Glomerular visceral epithelial cell (primary cell): ENCODE data around the gene SPATA4.
A peak's percentile ranks its signal among the peaks of the same experiment; 100 is the strongest.

Experiments
- DNase-seq: peaks from one replicate; pipeline ENCODE4 v3.0.0-alpha.2; 2016; ENCODE audit errors: extremely low spot score

Gene SPATA4

DNA sequence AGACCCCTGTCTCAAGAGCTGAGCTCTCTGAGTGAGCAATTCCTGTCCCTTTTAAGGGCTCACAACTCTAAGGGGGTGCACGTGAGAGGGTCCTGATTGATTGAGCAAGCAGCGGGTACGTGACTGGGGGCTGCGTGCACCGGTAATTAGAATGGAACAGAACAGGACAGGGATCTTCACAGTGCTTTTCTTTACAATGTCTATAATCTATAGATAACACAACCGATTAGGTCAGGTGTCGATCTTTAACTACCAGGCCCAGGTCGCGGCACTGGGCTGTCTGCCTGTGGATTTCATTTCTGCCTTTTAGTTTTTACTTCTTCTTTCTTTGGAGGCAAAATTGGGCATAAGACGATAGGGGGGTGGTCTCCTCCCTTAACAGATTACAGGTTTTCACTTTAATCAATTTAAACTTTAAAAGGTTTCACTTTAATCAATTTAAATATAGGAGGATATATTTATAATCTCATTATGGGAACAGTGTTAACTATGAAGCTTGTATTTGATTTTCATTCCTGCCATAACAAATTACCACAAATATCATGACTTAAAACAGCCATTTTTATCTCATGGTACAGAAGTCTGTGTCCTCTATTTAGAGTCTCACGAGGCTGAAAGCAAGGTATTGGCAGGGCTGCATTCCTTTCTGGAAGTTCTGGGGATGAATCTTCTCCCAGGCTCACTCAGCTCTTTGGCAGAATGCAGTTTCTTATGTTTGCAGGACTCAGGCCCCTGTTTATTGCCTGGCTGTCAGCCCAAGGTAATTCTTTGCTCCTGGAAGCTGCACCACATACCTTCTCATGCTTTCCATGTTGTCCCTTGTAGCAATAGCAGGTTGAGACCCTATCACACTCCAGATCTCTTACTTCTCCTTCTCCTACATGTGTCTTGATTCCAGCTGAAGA, 5.2 kb downstream of the SPATA4 start:
- DNase-seq = no peak

DNA sequence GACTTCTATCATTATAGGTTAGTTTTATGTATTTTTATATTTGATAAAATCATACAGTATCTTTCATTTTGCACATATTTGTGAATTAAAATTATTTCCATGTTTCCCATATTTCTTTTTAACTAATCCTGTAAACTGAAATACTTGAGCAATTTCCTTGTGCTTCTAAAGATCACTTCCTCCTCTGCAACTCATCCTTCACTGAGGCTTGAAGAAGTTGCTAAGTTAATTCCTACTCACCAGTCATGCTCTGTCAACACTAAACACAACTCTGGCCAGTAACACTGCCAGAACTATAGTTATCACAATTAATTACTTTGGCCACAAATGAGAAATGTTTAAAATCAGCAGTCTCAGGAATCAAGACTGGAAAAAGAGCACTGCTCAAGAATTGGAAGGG, 6.7 kb downstream of the SPATA4 start:
- no peak for DNase-seq

DNA sequence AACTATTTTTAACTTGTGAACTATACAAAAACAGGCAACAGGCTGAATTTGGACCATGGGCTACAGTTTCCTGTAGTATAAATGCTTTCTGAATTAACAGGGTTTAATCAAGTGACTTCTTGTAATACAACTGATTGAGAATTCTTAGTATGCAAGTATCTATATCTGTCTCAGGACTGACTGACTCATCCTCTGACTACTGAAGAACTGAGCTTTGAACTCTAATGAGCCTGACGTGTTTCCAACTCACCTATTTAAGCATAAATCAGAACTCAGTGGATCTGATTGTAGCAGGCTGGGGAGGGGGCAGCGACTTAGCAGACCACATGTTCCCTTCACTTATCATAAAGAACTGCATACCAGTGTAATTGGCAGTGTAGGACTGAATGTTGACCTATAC, 7.8 kb downstream of the SPATA4 start:
- peak; percentile 11 for DNase-seq

DNA sequence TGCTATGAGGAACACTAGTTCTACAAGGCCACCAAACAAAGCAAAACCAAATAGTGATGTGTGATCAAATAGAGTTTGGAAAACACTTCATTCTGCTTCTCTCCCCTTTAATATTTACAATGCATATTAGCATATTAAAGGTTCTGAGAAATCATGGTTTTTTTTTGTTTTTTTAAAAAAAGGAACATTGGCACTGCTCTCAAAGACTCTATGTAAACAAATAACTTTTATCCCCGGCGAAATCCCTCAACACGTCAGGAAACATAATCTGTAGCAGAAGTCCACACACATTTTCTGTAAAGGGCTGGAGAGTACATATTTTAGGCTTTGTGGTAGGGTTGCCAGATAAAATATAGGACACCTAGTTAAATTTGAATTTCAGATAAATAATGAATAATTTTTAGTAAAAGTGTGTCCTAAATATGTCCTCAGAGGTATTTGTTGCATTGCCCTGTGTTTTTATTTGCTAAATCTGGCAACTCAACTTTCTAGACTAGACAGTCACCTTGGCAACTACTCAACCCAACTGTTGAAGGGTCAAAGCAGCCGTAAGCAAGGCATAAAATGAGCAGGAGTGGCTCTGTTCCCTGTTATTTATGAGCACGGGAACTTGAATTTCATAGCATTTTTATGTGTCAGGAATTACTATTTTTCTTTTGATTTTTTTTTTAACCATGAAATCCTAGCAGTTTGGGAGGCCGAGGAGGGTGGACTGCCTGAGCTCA, 8.6 kb downstream of the SPATA4 start:
- no peak for DNase-seq

DNA sequence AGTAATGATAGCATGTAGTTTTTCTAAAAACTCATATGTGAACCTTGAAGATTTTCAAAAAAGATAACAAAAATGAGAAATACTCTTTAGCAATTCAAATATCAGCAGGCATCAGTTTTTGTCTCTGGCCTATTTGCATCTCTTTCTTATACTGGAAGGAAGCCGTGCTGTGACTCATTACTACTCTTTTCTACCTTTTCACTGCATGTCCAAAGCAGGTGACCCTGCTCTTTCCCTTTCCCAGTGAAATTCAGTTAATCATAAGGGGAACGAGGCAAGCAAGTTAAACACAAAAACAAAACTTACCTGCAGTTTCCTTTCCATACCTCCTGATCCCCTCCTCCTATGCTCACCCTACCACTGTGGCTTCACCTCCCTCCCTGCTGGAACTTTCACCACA, 9.3 kb downstream of the SPATA4 start:
- DNase-seq = no peak

DNA sequence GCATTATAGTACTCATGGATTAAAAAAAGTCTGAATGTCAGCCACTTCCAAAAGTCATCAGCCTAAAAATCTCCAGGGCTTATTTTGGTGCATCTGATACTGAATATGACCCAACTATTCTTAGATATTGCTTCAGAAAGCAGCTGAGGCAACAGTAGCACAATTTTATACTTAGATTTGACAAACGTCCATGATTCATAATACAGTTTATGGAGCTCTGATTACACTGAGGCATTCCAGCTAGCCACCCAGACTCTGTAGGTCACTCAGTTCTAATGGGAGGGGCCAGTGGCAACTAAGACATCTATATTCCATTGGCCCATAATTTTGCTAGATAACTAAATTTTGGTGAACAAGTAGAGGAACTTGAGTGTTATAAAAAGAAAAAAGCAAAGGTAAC, 10.3 kb downstream of the SPATA4 start:
- DNase-seq = no peak

DNA sequence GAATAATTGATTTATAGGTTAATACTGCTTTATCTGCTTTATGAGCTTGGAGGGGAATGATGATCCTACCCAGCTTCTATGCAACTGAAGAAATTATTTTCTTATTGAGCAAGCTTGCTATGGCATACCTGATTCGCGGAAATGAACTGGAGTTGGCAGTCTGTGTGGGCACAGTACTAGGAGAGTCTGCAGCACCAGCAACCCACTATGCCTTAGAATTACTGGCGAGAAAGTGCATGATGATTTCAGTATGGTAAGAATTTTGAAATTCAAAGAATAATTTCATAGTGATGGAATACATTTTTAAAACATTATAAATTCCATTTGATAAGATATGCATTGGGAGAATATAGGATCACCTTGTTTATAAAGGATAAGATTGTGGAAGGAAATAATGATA, 32.3 kb downstream of the SPATA4 start:
- DNase-seq = no peak

DNA sequence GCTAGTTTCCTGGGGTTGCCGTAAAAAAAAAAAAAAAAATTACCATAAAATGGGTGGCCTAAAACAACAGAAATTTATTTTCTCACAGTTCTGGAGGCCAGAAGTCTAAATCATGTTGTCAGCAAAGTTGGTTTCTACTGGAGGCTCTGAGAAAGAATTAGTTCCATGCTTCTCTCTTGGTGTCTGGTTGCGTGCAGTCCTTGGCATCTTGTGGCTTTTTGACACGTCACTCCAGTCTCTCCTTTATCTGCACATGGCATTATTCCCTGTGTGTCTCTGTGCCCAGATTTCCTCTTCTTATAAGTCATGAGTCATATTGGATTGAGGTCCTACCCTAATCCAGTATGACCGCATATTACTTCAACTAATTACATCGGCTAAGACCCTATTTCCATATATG, 38.7 kb downstream of the SPATA4 start:
- DNase-seq = peak; percentile 8

DNA sequence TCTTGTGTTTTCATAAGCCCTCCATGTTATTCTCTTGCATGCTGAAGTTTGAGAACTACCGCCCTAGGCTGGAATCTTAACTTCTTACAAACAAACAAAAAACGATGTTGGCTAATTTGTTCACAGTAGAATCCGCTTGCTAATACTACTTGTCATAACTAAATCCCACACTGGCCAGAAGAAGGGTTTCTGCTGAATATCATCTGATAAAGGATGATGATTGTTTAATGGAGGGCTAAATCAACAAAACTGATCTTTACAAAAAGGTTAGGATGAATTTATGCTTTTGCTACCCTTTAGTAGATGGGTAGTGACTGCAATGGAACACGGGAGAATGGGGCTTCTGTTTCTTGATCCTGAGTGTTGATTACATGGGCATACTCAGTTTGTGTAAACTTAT, 42.3 kb downstream of the SPATA4 start:
- DNase-seq = no peak

DNA sequence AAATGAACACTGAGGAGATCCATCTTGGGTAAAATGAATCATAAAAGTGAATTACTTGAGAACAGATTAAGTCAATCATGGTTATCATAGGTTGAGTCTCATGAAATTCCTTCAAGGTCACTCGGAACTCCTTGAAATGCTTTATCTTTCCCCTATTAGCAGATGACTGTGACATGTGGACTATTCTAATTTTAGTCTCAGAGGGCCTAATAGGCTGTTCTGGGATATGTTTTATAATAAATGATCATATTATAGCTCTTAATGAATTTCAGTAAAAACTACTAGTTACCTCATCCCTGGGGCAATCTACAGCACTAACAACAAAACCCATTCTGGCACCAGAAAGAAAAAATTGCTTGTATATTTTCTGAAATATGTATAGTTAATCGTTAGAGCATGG, 44.7 kb downstream of the SPATA4 start:
- DNase-seq = no peak

DNA sequence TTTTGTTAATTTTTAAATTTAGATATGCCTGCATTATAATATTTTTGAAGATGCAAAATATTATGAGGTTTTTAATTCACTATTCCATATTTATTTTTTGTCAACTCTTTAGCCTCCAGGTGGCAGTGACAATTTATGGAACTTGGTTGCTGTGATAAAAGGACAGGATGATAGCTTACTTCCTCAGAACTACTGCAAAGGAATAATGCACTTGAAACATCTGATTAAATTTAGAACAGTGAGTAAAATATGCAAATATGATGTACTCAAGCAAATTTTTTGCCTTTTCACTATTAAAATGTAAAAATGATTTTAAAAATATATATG, 45.1 kb downstream of the SPATA4 start:
- peak; percentile 33 for DNase-seq

DNA sequence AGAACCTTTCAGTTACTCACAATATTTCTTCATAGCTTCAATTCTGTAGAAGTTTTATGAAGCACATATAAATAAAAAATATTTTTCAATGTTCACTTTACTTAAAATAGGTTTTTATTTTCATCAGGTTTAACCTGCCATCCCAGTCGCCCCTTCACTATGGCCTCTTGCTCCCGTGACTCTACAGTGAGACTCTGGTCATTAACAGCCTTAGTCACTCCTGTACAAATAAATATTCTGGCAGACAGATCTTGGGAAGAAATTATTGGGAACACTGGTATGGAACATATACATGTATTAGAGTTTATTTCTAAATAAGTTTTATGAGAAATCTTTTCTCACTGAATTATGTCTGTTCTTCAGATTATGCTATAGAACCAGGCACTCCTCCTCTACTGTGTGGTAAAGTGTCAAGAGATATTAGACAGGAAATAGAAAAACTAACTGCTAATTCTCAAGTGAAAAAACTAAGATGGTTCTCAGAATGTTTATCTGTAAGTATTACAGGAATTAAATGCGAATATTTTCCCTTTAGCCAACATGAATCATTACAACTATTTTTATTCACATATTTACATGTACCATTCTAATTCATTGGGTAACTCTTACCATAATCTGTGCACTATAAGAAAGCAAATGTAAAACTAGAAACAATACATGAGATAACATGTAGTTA, 45.6 kb downstream of the SPATA4 start:
- no peak for DNase-seq

DNA sequence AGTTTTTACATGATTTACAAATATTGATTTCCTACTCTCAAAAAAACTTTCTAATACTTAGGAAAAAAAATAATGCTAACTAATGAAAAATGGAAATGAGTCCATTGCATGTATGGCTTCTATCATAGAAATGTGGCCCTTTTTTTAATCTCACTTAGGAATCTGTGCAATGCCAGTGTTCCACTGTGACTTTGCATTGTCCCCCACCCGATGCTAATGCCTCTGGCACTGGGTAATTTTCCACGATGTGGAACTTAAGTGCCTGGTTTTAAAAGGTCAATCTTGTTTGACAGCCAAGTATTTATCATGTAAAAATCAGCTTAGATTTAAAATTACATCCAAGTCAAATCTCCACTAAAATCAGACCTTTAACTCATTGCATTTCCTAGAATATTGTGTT, 53.1 kb downstream of the SPATA4 start:
- DNase-seq = no peak

DNA sequence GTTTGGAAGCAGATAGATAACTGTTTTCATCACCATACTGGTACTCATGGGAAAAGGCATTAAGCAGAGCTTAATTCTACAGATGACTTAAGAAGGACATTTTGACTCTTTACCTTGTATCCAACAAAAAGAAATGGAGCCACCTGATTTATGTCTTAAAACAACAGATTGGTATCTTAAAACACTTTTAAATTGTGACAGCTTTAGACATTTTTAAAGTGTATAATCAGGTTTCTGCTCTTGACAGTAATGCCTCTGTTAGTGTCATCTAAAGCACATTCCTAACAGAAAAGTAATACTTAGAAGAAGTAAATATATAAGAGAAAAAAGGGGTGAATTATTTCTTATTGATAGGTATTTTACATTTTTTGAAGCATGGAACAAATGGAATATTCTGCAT, 55.9 kb downstream of the SPATA4 start:
- no peak for DNase-seq

DNA sequence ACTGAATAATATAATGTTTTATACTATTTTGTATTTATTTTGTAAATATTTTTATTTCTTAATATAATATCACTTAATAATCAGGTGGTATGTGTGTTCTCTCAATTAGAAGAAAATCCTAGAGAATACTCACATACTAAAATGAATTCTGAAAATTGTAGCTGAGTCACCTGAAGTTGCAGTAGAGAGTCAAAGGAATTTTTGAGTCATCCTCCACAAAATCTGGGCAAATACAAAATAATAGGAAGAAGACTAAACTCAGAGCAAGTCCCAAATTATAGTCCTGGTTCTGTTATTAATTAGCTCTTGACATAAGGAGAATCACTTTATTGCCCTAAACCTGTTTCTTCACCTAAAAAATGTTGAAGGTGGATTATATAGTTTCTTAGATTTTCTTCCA, 57.8 kb downstream of the SPATA4 start:
- peak; percentile 9 for DNase-seq

DNA sequence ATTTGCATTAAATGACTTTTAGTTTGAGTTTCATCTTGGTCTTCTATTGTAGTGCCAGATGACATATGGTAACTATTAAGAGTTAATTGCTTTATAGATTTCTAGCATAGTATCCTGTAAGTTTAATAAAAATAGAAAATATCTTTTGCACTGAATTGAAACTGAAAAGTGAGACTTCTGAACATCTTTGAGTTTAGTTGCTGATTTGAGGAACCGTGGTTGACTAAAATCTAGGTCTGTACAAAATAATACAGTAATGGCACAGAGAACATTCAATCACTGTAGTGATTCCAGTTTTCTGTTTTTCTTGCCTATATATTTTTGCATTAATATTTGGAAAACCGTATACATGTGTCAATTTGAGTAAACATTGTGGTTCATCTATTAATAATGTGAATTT, 60.7 kb downstream of the SPATA4 start:
- DNase-seq = no peak
